Activated CD4-positive, alpha-beta T cell treated with anti-CD3 and anti-CD28 coated beads, Interleukin-2, amount 10 ng/mL, durations not matched to agents 7 days and 5 days (primary cell): Measurements from ENCODE around the gene VWF. TPM values are rescaled to one million over a fixed set of nuclear protein-coding genes. Genes with fewer than 3 reads are reported as not detected.
"Not testable (repeated sequence)": the region's sequence is repeated elsewhere in the genome, so short reads cannot be mapped to it uniquely, and the experiment has no call there.

Experiments used
- CTCF ChIA-PET: fragments of 350-600 bp; sonication (Branson Sonifier 250); formaldehyde crosslinking; loops from one replicate; lab custom pipeline; 2021; ENCODE audit warnings: antibody characterized with exemption; lab: Charles Lee
- POLR2A ChIA-PET: fragments of 350-600 bp; sonication (Branson Sonifier 250); formaldehyde crosslinking; loops from one replicate; lab custom pipeline; 2021; ENCODE audit warnings: antibody characterized with exemption; lab: Charles Lee
- DNase-seq: peaks from one replicate; pipeline ENCODE4 v3.0.0-alpha.2; 2020
- H3K27ac Mint-ChIP-seq: one replicate; pipeline ENCODE4 v1.8.0; 2021; ENCODE audit warnings: mild to moderate bottlenecking, moderate library complexity, mixed read lengths
- H3K27me3 Mint-ChIP-seq: one replicate; pipeline ENCODE4 v1.8.0; 2021; ENCODE audit warnings: mixed read lengths
- H3K36me3 Mint-ChIP-seq: one replicate; pipeline ENCODE4 v1.8.0; 2021; ENCODE audit warnings: low read depth, mixed read lengths
- H3K4me1 Mint-ChIP-seq: one replicate; pipeline ENCODE4 v1.8.0; 2021; ENCODE audit warnings: mixed read lengths
- H3K4me3 Mint-ChIP-seq: one replicate; pipeline ENCODE4 v1.8.0; 2021; ENCODE audit warnings: mild to moderate bottlenecking, moderate library complexity, mixed read lengths
- H3K9me3 Mint-ChIP-seq: one replicate; pipeline ENCODE4 v1.8.0; 2021; ENCODE audit warnings: mixed read lengths
- total RNA-seq, 2 experiments: library from RNA; stranded (reverse); gene quantifications; one replicate each; pipeline ENCODE4 v1.2.3, GENCODE V29; 2021

The VWF gene
- total RNA-seq, 2 experiments from 2014 or later: not detected

DNA sequence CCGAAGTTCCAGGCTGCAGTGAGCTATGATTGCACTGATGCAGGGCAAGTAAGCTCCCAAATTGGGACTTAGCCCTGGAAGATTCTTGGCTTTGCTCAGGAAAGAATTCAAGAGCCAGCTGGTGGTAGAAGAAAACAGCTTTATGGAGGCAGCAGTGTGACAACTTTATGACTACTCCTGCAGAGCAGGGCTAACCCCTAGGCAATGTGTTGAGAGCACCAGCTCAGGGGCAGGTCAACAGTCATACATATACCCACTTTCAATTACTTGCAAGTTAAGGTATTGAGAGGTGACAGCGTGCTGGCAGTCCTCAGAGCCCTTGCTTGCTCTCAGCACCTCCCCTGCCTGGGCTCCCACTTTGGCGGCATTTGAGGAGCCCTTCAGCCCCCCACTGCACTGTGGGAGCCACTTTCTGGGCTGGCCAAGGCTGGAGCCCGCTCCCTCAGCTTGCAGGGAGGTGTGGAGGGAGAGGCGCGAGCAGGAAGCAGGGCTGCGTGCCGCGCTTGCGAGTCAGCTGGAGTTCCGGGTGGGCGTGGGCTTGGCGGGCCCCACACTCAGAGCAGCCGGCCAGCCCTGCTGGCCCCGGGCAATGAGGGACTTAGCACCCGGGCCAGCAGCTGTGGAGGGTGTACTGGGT lies 17.4 kb upstream of the VWF start:
- POLR2A ChIA-PET, DNase-seq, H3K27me3 Mint-ChIP-seq, H3K4me3 Mint-ChIP-seq: not testable (repeated sequence)
- Mint-ChIP-seq H3K4me1 (peaks cover 46% of the 10 kb centered on the region), H3K36me3 (peaks cover 21% of the 10 kb centered on the region), H3K9me3 (peaks cover 15% of the 10 kb centered on the region), H3K27ac (peak overlapping the region; percentile 94)
- CTCF ChIA-PET: interaction anchor here (1.3 to 1.8 kb wide), 2 partner anchors 12 to 54 kb away, joined by 4 to 11 read pairs; no protein-coding TSS in a partner anchor

DNA sequence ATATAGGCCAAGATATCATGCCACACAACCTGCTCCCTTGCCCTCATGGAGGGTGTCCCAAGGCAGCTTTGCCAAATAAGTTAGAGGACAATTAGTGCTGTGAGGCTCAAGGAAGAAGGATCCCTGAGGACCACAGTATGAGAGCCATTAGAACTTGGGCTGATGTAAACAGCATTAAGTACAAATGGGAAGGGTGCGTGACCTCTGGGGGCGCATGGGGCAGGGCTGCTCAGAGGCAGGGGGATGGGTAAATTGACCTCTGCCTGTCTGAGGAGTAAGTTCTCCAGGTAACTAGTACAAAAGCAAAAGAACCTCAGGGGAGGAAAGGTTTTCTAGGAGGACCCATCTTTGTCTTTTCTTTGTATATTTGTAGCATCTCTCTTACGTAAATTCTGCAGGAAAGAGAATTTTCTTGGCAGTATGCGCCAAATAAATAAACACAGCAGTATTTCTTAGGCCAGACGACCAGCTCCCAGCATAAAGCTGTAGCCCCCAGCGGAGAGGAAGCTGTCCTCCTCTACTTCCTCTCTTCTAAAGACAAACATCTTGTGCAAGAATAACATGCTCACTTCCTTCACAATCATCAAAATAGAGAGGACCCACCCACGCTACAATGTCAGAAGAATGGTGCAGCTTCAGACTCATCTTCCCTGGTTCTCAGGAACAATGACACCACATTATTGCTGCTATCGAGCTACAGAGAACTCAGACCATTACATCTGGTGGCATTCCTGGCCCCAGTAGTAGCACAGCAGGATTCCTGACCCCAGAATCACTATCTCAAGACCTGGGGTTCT lies 16.4 kb upstream of the VWF start:
- Mint-ChIP-seq H3K9me3 (peaks cover 15% of the 10 kb centered on the region), H3K27ac (peak overlapping the region; percentile 94), H3K4me1 (peaks cover 44% of the 10 kb centered on the region), H3K36me3 (peaks cover 21% of the 10 kb centered on the region), H3K27me3 (no peaks in the 10 kb centered on the region), H3K4me3 (no peak overlapping the region)
- DNase-seq: peak; percentile 33
- CTCF ChIA-PET: interaction anchor here (1.3 to 1.8 kb wide), 2 partner anchors 13 to 55 kb away, joined by 4 to 11 read pairs; no protein-coding TSS in a partner anchor
- POLR2A ChIA-PET: no interaction called here

DNA sequence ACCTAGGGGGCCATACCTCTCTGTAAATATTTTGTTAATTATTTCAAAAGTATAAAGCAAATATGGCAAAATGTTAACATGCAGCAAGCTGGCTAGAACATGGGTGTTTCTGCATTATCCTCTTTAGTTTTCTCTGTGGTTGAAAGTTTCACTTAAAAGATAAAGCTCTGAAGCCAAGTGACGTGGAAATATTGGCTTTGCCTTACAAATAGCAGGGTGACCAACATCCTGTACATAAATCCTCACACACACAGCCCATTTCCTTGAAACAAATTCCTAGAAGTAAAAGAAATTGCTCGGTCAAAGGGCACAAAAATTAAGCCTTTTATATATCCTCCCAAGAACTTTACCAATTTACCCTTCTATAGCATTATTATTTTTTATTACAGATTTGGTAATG lies 10.6 kb upstream of the VWF start:
- peaks cover 18% of the 10 kb centered on the region for H3K4me1 Mint-ChIP-seq
- no peaks in the 10 kb centered on the region for H3K27me3 Mint-ChIP-seq
- H3K9me3 Mint-ChIP-seq: peaks cover 8% of the 10 kb centered on the region
- H3K27ac Mint-ChIP-seq: no peak overlapping the region
- no peak for DNase-seq
- peaks cover 5% of the 10 kb centered on the region for H3K36me3 Mint-ChIP-seq
- ChIA-PET CTCF (interaction anchor here (0.6 kb wide), 1 partner anchor 29 kb away, joined by 4 read pairs; no protein-coding TSS in a partner anchor), POLR2A (no interaction called here)
- H3K4me3 Mint-ChIP-seq: no peak overlapping the region

DNA sequence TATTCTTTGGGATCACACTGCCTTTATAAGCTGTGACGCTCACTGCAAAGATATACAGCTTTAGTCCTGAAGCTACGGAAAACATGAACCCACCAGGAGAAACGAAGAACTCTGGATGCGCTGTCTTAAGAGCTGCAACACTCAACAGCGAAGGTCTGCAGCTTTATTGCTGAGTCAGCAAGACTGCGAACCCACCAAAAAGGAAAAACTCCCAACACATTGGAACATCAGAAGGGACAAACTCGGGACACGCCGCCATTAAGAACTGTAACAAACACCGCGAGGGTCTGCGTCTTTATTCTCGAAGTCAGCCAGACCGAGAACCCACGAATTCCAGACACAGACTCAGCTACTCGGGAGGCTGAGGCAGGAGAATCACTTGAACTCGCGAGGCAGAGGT lies 9.2 kb upstream of the VWF start:
- peaks cover 6% of the 10 kb centered on the region for H3K9me3 Mint-ChIP-seq
- peaks cover 1% of the 10 kb centered on the region for H3K36me3 Mint-ChIP-seq
- no peak for DNase-seq
- CTCF ChIA-PET: interaction anchor here (1.1 kb wide), 1 partner anchor 24 kb away, joined by 3 read pairs; no protein-coding TSS in a partner anchor
- peaks cover 8% of the 10 kb centered on the region for H3K4me1 Mint-ChIP-seq
- H3K4me3 Mint-ChIP-seq: no peak overlapping the region
- H3K27ac Mint-ChIP-seq: no peak overlapping the region
- no peaks in the 10 kb centered on the region for H3K27me3 Mint-ChIP-seq
- POLR2A ChIA-PET: no interaction called here

DNA sequence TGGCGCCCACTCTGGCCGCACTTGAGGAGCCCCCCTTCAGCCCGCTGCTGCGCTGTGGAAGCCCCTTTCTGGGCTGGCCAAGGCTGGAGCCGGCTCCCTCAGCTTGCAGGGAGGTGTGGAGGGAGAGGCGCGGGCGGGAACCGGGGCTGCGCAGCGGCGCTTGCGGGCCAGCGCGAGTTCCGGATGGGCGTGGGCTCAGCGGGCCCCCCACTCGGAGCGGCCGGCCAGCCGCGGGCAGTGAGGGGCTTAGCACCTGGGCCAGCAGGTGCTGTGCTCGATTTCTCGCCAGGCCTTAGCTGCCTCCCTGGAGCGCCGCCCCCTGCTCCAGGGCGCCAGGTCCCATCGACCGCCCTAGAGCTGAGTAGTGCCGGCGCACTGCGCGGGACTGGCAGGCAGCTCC lies 8.0 kb upstream of the VWF start:
- H3K9me3 Mint-ChIP-seq: peaks cover 6% of the 10 kb centered on the region
- no peak for DNase-seq
- no peaks in the 10 kb centered on the region for H3K36me3 Mint-ChIP-seq
- no peaks in the 10 kb centered on the region for H3K27me3 Mint-ChIP-seq
- no peak overlapping the region for H3K4me3 Mint-ChIP-seq
- ChIA-PET POLR2A (no interaction called here), CTCF (interaction anchor here (0.6 kb wide), 1 partner anchor 20 kb away, joined by 3 read pairs; no protein-coding TSS in a partner anchor)
- peaks cover 6% of the 10 kb centered on the region for H3K4me1 Mint-ChIP-seq
- H3K27ac Mint-ChIP-seq: no peak overlapping the region

DNA sequence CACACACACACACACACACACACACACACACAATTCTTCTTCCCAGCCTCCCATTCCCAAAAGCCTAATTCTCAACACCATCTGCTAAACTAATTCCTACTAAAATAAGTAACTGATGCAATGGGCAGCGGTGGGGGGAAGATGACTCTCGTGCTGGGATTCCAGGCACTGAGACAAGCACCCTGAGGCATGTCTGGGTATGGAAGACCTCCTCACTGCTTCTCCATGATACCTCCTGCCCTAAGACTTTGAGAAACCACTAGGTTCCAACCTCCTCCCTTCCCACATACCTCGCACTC lies 789 bp upstream of the VWF start:
- no peak for DNase-seq
- Mint-ChIP-seq H3K27me3 (no peaks in the 10 kb centered on the region), H3K4me3 (no peak overlapping the region), H3K27ac (no peak overlapping the region), H3K4me1 (no peaks in the 10 kb centered on the region), H3K9me3 (no peaks in the 10 kb centered on the region), H3K36me3 (no peaks in the 10 kb centered on the region)
- ChIA-PET CTCF (no interaction called here), POLR2A (no interaction called here)

DNA sequence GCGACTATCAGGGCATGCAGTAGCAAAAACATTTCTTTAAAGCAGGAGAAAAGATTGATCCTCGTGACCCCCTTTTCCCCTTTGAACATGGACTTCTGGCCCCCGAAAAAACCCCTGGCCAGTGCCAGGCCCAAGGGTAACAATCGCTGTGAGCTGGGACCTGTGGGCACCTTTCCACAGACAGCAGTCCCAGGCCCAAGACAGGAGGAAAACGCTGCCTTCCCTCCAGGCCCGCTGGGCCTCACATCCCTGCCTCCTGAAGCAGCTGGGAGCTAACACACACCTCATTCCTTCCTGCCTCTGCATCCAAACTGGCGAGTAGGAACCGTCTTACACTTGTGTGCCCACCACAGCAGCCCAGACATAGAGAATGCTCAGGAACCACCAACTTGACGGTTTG lies 1.2 kb downstream of the VWF start:
- no peaks in the 10 kb centered on the region for H3K4me1 Mint-ChIP-seq
- H3K4me3 Mint-ChIP-seq: no peak overlapping the region
- no peak overlapping the region for H3K27ac Mint-ChIP-seq
- H3K36me3 Mint-ChIP-seq: no peaks in the 10 kb centered on the region
- ChIA-PET POLR2A (no interaction called here), CTCF (no interaction called here)
- H3K9me3 Mint-ChIP-seq: no peaks in the 10 kb centered on the region
- DNase-seq: no peak
- no peaks in the 10 kb centered on the region for H3K27me3 Mint-ChIP-seq

DNA sequence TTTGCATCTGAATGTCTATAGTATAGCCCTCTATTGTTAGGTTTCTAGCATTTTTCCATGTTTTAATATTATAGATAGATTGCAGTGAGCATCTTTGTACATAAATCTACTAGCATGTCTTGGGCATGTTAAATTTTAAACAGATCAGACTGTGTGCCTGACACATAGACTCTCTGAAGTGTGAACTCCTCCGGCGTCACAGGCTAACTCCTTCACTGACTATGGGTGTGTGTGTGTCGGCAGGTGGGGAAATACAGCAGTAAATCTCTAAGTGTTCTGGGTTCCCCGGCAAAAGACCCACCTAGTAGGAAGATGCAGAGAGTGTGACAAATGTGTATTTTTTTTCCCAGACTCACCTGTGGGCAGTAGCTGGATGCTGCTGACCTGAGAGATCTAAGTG lies 2.3 kb downstream of the VWF start:
- no peaks in the 10 kb centered on the region for H3K36me3 Mint-ChIP-seq
- no peak overlapping the region for H3K27ac Mint-ChIP-seq
- ChIA-PET CTCF (no interaction called here), POLR2A (no interaction called here)
- H3K27me3 Mint-ChIP-seq: no peaks in the 10 kb centered on the region
- H3K4me1 Mint-ChIP-seq: no peaks in the 10 kb centered on the region
- H3K9me3 Mint-ChIP-seq: no peaks in the 10 kb centered on the region
- no peak overlapping the region for H3K4me3 Mint-ChIP-seq
- no peak for DNase-seq

DNA sequence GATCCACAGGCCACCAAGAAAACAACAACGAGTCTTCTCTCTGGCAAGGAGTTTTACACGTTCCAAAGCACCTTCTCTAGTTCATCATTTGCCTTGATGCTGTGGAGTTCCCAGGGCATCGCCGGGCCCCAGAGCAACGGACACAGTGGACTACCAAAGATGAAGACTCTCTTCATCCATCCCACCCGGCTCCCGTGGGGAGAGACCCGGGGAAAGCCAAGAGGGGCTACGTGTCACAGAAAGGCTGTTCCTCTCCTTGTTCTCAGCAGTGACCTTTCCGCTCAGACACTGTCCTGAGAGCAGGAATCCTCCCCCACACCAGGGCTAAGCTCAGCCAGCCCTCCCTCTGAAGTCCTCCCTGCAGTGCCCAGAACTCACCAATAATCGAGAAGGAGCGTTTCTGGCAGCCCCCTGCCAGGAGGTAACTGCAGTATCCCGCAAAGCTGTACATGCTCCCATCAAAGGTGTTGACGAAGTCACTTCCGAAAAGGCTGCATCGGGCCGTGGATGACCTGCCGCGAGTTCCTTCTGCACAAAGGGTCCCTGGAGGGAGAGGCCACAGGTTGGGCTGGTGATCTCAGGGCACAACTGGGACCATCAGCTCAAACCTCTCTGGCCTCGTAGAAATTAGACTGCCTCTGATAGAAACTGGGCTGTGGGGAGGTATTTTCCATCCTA lies 3.5 kb downstream of the VWF start:
- no peaks in the 10 kb centered on the region for H3K9me3 Mint-ChIP-seq
- CTCF ChIA-PET: interaction anchor here (0.5 kb wide), 1 partner anchor 149 kb away, joined by 3 read pairs; no protein-coding TSS in a partner anchor
- no peak overlapping the region for H3K4me3 Mint-ChIP-seq

DNA sequence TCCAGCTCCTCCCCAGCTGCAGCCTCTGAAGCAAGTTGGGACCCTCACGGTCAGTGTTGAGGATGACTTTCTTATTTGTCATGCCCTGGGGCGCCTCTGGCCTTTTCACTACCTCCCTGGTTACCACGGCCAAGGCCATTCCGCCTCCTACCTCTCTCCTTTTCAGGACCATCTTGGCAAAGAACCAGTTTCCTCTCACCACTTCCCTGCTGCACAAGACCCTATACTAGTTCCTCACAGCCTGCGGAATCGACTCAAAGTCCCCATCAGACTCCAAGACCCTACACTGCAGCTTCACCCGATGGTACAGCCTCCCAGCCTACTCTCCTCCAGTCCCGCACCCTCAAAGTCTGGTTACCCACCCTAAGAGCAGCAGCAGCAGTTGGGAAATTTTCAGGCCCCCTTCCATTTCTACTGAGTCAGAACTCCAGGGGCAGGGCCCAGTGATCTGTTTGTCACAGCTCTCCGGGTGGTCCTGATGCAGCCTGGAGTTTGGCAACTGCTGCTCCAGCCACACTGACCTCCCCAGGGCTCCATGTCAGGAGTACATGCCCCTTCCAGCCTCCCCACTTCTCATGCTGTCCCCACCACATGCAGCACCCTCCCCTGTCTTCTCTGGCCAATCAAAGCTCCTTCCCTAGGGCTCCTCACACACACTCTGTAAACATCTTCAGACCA lies 5.4 kb downstream of the VWF start:
- Mint-ChIP-seq H3K27me3 (no peaks in the 10 kb centered on the region), H3K36me3 (no peaks in the 10 kb centered on the region), H3K27ac (no peak overlapping the region), H3K9me3 (no peaks in the 10 kb centered on the region), H3K4me3 (no peak overlapping the region), H3K4me1 (no peaks in the 10 kb centered on the region)
- no peak for DNase-seq
- ChIA-PET POLR2A (no interaction called here), CTCF (no interaction called here)

More for the DNA sequence above, 3.5 kb downstream of the VWF start:
- no peak for DNase-seq
- Mint-ChIP-seq H3K27me3 (no peaks in the 10 kb centered on the region), H3K4me1 (no peaks in the 10 kb centered on the region), H3K27ac (no peak overlapping the region), H3K36me3 (no peaks in the 10 kb centered on the region)
- POLR2A ChIA-PET: no interaction called here

DNA sequence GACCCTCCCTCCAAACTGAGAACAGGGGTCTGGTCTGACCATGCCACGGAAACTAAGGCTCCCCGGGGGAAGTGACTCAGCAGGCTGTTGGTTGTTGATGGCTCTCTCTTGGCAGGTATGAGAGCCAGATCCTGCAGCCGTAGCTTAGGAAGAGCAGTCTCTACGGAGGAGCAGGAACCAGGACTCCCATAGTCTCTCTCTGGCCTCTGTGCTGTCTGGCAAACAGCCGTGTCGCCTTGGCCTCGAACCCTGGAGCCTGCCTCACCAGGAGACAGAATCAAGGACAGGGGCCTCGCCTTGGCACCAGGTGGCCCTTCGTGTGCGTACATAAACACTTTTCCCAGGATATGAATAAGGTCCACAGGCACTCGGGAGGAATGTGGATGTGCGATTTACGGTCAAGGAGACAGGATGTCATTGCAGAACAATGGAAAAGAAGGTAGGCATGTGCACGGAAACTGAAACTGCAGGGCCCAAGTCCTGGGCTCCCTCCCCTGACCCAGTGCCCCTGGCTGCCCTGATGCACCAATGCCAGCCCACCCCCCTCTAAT lies 7.9 kb downstream of the VWF start:
- H3K4me3 Mint-ChIP-seq: no peak overlapping the region
- H3K9me3 Mint-ChIP-seq: no peaks in the 10 kb centered on the region
- no peaks in the 10 kb centered on the region for H3K27me3 Mint-ChIP-seq
- no peaks in the 10 kb centered on the region for H3K4me1 Mint-ChIP-seq
- H3K36me3 Mint-ChIP-seq: no peaks in the 10 kb centered on the region
- ChIA-PET POLR2A (no interaction called here), CTCF (no interaction called here)
- no peak overlapping the region for H3K27ac Mint-ChIP-seq
- DNase-seq: no peak

DNA sequence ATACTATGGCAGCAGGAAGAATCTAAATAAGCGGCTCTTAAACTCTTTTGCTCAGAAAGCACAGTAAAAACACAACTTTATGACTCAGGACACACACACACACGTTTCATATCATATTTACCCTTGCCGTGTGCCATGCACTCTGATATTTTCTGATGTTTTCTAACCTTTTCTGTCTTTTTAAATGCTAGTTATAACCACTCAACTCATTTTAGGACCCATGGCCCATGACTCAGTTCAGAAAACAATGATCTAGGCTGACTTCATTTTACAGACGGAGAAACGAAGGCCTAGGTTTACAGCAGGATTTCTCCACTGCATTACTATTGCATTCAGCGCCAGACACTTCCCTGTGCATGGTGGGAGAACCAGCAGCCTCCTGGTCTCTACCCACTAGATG lies 9.1 kb downstream of the VWF start:
- no peaks in the 10 kb centered on the region for H3K36me3 Mint-ChIP-seq
- H3K4me1 Mint-ChIP-seq: no peaks in the 10 kb centered on the region
- H3K4me3 Mint-ChIP-seq: no peak overlapping the region
- H3K27me3 Mint-ChIP-seq: no peaks in the 10 kb centered on the region
- no peaks in the 10 kb centered on the region for H3K9me3 Mint-ChIP-seq
- ChIA-PET POLR2A (no interaction called here), CTCF (no interaction called here)
- DNase-seq: no peak
- no peak overlapping the region for H3K27ac Mint-ChIP-seq
